ENCODE results near the gene TUBB3.

The TUBB3 gene

DNA sequence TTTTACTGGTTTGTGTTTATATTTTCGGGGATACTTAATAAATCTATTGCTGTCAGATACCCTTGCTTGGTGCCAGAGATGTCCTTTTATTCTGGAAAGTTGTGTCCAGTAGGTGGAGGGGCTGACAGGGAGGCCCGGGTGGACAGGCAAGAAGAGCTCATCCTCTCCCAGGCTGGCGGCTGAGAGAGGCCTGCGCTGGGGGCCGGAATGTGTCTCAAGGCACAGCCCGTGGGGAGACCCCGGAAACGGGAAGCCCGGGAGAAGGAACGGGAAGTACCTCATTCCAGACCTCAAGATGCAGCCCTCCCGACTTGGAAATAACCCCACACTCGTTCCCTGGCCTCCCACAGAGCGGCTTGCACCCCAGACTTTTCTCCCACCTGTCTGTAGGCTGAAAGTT lies 12.9 kb downstream of the TUBB3 start:
- TF ChIP-seq CTCF (IDR thresholded peaks at IDR 0.05; ENCODE audit: control insufficient read depth, extremely low read depth, insufficient read depth) = no peak
- H3K4me3 ChIP-seq (ENCODE audit: low read depth, low read length) = no peak overlapping the region
- DNase-seq (ENCODE audit: low read depth) = no peak

- H3K4me3 ChIP-seq (ENCODE audit: low read depth, low read length) = no peak overlapping the region
- DNase-seq (ENCODE audit: low read depth) = no peak
- no peak for TF ChIP-seq CTCF (IDR thresholded peaks at IDR 0.05; ENCODE audit: control insufficient read depth, extremely low read depth, insufficient read depth)
Observed at GRCh38 chr16:89936508-89936907, 13.4 kb downstream of the TUBB3 start.

GRCh38 chr16:89936981-89937380 lies 13.8 kb downstream of the TUBB3 start:
- no peak for TF ChIP-seq CTCF (IDR thresholded peaks at IDR 0.05; ENCODE audit: control insufficient read depth, extremely low read depth, insufficient read depth)
- DNase-seq (ENCODE audit: low read depth) = no peak

DNA sequence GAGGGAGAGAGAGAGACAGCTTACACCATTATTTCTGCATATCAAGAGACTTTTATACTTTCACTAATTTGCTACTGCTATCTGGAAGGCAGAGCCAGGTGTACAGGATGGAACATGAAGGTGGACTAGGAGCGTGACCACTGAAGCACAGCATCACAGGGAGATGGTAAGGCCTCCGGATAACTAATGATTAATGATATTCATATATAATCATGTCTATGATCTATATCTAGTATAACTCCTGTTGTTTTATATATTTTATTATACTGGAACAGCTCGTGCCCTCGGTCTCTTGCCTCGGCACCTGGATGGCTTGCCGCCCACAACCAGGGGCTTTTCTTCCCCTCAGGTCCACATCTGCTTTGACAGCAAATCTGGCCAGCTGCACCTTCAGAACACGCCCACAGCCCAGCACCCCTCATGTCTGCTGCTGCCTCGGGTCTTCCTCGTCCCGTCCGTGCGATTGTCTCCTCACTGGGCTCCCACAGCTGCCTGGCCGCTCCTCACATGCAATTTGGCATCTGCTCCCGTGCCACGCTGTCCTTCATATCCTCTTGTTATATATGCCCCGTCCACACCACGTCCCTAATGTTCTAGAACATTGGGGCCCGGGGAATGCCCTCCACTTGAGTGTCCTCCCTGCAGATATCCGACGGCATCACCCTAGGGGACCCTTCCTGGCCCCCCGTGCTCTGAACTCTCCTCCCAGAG lies 15.2 kb downstream of the TUBB3 start:
- H3K4me3 ChIP-seq (ENCODE audit: low read depth, low read length) = no peak overlapping the region
- TF ChIP-seq CTCF (IDR thresholded peaks at IDR 0.05; ENCODE audit: control insufficient read depth, extremely low read depth, insufficient read depth) = no peak
- no peak for DNase-seq (ENCODE audit: low read depth)

More at GRCh38 chr16:89936981-89937380, 13.8 kb downstream of the TUBB3 start:
- no peak overlapping the region for H3K4me3 ChIP-seq (ENCODE audit: low read depth, low read length)

- DNase-seq (ENCODE audit: low read depth) = no peak
- no peak overlapping the region for H3K4me3 ChIP-seq (ENCODE audit: low read depth, low read length)
- TF ChIP-seq CTCF (IDR thresholded peaks at IDR 0.05; ENCODE audit: control insufficient read depth, extremely low read depth, insufficient read depth) = no peak
Observed at GRCh38 chr16:89944773-89945172, 21.6 kb downstream of the TUBB3 start.

GRCh38 chr16:89945654-89946053 lies 22.5 kb downstream of the TUBB3 start:
- no peak overlapping the region for H3K4me3 ChIP-seq (ENCODE audit: low read depth, low read length)
- no peak for DNase-seq (ENCODE audit: low read depth)
- TF ChIP-seq CTCF (IDR thresholded peaks at IDR 0.05; ENCODE audit: control insufficient read depth, extremely low read depth, insufficient read depth) = peak; percentile 33; the same call in 1 of the 2 replicates

GRCh38 chr16:89946515-89946914 lies 23.4 kb downstream of the TUBB3 start:
- no peak overlapping the region for H3K4me3 ChIP-seq (ENCODE audit: low read depth, low read length)
- DNase-seq (ENCODE audit: low read depth) = no peak
- TF ChIP-seq CTCF (IDR thresholded peaks at IDR 0.05; ENCODE audit: control insufficient read depth, extremely low read depth, insufficient read depth) = no peak
